GM19455 (cell line): Measurements from ENCODE around the gene LIPE.

ENCODE experiments used
- ATAC-seq: cut with Tn5 transposase; IDR thresholded peaks from one replicate; pipeline ENCODE4 v1.9.1; 2021; ENCODE audit not compliant: unreplicated experiment

The LIPE gene

DNA sequence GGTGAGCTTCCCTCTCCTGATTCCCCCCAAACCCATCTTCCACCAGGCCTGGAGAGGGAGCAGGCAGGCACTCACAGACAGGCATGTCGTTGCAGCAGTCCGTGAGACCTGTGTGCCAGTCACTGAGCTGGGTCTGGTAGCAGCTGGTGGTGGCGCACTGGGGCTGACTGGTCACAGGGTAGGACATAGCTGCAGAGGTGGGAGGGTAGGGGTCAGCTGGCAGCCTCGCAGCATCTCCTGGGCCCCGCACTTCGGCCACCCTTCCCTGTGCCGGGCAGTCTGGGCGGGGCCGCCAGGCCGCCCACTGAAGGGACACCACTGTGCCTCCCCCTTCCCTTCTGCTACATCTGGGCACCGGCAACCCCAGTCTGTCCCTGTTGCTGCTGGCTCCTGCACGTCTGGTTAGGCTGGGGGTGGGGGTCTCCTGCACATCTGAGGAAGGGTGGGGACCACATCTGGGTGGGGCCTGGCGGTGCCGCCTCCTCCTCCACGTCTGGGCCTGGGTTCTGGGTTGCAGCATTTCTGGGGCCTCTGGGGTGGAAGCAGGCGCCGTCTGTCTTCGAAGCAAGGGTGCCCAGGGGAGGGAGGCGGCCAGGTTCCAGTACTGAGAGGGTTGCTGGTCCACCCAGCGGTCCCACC is 38.2 kb downstream of the LIPE start:
- ATAC-seq = no peak

DNA sequence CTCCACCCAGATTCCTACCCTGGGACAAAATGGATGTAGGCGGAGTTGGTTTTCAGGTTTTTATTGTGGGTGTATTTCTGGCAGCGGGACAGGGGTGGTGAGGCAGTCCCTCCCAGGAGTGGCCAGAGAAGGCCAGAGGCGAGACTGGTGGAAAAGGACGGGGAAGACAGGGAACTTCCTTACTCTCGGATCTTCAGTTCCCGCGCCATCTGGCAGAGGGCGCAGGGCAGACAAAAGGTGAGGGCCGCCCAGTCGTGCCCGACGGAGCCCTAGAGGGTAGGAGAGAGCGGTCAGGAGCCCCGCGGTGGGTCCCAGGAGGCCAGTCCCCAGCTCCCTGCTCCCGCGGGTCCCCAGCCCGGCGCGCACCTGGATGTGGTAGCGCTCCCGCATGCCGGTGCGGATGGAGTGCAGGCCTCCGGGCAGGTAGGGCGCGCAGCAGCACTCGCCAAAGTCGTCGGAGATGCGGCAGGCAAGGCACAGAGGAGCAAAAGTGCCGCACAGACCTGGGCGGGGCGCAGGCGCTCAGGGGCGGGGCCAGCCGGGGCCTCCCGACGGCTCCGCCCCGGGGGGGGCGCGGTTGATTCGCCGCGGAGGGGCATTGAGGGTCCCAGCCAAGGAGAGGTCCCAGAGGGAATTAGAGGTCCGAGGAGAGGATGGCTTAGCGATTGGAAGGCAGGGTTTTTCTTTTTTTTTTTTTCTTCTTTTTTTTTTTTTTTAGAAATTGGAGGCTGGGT is 40.0 kb downstream of the LIPE start:
- ATAC-seq = no peak

DNA sequence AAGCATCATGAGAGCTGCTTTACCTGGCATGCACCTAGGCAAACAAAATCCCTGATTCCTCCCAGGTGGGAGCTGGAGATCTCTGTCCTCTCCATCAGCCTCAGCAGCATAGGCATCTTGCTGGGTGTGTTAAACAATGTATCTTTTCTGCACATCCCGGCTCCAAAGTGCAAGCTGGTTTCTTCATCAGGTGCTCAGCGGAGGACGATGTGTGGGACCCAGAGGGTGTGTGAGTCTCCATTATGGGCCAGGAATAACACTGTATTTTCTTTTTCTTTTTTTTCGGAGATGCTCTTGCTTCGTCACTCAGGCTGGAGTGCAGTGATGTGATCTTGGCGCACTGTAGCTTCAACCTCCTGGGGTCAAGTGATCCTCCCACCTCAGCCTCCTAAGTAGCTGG is 47.0 kb downstream of the LIPE start:
- no peak for ATAC-seq

DNA sequence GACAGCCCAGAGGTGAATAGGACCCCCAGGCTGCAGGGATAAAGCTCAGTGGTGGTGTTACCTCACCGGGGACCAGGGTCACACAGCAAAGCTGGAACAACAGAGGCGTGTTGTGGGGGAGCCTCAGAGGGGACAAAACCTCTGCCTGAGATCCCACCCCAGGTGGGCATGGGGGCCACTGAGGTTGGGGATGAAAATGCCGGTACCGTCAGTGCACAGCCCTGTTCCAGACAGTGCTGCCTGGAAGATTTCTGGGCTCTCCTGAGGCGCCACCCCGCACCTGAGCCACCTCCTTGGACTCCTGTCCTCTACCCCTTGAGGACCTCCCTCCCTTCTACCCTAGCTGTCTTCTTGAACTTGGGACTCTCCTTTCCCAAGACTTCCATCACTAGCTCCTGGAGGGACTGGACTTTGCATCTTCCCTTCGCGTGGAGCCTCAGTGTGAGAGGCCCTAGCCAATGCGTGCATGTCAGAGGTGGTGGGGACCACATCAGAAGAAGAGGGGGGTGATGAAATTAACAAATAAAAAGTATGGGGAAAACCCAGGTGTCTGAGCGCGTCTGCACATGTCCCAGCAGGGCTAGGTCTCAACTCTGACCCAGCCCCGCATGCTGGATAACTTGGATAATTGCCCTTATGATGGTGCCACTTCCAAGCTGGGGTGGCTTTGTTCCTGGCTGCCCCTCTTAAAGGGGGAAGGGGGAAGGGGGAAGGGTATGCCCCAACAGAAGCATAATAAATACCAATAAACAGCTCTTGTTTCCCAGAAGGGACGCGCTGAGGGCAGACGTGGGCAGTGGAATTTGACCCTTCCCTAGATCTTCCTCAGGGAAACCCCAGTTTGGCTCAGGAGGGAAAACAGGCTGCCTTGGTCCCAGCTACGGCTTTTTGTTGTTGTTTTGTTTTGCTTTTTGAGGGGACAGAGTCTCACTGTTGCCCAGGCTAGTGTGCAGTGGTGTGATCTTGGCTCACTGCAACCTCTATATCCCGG is 48.7 kb downstream of the LIPE start:
- no peak for ATAC-seq

DNA sequence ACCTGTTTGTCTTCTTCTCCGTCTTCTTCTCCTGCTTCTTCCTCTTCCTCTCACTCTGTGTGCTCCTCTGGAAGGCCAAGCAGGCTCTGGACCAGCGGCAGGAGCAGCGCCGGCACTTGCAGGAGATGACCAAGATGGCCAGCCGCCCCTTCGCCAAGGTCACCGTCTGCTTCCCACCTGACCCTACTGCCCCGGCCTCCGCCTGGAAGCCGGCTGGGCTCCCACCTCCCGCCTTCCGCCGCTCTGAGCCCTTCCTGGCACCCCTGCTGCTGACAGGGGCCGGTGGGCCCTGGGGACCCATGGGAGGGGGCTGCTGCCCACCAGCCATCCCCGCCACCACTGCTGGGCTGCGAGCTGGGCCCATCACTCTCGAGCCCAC is 51.0 kb downstream of the LIPE start:
- ATAC-seq = no peak

DNA sequence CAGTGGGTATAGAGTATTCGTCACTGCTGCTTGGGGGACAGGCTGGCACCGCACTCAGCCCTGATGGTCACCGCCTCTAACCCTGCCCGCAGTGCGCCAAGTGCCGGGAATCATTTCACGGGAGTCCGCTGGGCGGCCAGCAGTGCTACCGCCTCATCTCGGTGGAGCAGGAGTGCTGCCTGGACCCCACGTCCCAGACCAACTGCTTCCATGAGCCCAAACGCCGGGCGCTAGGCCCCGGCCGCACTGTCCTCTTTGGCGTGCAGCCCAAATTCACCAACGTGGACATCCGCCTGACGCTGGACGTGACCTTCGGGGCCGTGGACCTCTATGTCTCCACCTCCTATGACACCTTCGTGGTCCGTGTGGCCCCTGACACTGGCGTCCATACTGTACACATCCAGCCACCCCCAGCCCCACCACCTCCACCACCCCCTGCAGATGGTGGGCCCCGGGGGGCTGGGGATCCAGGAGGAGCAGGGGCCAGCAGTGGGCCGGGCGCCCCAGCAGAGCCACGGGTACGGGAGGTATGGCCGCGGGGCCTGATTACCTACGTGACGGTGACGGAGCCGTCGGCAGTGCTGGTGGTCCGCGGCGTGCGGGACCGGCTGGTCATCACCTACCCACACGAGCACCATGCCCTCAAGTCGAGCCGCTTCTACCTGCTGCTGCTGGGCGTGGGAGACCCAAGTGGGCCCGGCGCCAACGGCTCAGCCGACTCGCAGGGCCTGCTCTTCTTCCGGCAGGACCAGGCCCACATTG is 51.6 kb downstream of the LIPE start:
- ATAC-seq = no peak

DNA sequence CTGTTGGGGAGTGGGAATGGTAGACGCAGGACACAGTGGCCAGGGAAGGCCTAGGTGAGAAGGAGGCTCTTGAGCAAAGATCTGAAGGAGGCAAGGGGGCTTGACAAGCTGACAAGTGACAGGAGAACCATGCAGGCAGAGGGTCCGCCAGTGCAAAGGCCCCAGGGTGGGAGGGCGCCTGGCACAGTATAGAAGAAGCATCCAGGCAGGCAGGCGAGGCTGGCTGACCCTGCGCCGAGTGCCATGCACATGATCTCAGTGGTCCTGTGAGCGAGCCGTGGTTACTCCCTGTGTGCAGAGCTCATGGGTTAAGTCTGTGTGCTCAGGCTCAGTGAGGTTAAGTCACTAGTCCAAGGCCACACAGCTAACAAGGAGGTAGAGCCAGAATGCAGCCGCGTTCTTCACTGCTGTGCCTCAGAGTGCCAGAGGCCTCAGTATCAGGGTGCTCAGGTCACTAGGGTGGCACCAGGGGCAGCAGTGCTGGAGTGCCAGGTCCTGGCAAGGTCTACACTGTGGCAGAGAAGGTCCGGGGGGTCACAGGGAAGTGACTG is 52.3 kb downstream of the LIPE start:
- no peak for ATAC-seq

DNA sequence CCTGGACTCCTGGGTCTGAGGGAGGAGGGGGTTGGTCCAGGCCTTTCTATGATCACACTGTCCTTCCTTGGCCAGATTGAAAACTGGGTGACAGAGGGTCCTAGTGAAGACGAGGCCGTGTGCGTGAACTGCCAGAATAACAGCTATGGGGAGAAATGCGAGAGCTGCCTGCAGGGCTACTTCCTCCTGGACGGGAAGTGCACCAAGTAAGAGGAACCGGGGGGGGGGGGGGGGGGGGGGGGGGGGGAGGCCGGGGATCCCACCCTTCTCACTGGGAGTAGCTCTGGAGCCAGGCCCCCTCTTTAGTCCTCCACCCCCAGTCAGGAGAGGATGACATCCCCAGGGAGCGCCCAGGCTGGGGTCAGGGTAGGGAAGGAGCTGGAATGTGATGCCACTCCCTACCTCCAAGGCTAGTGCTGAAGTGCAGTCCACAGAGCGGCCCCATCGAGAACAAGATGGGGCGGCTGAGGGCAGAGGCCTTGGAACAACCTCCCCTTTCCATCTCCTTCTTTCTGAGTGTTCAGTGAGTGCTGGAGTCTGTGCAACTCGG is 56.5 kb downstream of the LIPE start:
- ATAC-seq = no peak

DNA sequence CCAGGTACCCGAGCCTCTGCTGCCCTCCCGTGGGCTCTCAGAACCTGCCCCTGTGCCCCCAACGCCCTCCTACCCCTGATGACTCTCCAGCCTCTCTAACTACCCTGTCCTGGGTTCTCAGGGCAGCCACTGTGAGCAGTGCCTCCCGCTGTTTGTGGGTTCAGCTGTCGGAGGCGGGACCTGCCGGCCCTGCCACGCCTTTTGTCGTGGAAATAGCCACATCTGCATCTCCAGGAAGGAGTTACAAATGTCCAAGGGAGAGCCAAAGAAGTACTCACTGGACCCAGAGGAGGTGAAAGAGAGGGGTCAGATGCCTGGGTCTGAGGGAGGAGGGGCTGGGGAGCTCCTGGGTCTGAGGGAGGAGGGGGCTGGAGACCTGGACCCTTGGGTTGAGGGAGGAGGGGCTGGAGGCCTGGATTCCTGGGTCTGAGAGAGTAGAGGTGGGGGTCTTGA is 57.1 kb downstream of the LIPE start:
- no peak for ATAC-seq

DNA sequence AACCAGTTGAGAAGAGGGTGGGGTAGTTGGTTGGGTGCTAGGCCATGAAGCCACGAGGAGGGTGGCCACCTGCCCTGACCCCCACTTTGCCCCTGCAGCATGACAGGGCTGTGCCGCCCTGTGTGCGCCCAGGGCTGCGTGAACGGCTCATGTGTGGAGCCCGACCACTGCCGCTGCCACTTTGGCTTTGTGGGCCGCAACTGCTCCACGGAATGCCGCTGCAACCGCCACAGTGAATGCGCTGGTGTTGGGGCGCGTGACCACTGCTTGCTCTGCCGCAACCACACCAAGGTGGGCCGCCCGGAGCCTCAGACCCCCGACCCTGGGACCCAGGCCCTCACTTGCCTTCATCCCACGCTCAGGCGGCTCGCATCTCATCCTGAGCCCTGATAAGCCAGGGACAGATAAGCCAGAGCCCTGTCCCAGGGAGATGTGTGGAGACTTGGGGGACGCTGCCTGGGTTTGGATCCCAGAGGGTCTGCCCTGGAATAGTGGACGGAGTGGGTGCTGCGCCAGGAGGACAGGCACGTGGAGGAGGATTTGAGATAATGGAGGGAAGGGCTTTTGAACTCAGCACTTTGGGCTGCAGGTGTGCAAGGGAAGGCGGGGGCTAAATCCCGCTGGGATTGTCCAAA is 57.6 kb downstream of the LIPE start:
- ATAC-seq = no peak

DNA sequence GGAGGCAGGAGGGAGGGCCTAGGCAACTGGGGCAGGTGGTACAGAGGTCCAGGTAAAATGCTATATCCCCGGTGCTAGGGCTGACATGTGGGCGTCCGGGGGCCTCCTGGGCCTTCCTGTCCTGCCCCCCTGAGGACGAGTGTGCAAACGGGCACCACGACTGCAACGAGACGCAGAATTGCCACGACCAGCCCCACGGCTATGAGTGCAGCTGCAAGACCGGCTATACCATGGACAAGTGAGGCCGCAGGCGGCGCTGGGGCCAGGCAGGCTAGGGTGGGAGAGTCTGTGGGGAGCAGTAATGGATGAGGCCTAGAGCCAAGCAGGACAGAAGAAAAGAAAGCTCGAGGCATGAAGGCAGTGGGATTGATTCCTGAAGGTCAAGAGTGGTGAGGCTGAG is 58.4 kb downstream of the LIPE start:
- no peak for ATAC-seq

DNA sequence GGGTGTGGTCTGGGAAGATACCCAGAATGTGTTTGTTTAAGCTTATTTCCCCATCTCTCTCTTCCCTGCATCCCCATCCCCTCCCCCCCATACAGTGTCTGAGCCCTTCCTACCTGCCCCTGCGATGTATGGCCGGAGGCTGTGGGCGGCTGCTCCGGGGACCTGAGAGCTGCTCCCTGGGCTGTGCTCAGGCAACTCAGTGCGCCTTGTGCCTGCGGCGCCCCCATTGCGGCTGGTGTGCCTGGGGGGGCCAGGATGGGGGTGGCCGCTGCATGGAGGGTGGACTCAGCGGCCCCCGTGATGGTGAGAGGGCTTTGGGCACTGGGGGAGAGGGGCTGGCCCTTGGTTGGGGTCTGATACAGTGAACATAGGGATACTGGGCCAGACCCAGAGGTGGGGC is 58.8 kb downstream of the LIPE start:
- ATAC-seq = no peak

DNA sequence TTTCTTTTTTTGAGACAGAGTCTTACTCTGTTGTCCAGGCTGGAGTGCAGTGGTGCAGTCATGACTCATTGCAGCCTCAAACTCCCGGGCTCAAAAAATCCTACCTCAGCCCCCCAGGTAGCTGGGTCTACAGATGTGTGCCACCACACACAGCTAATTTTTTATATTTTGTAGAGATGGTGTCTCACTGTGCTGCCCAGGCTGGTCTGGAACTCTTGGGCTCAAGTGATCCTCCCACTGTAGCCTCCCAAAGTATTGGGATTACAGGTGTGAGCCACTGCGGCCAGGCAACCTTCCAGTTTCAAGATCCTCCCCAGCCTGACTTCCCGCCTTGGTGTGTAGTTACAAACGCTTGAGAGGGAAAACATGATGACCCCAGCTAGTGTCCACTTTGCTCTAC is 59.3 kb downstream of the LIPE start:
- ATAC-seq = no peak

DNA sequence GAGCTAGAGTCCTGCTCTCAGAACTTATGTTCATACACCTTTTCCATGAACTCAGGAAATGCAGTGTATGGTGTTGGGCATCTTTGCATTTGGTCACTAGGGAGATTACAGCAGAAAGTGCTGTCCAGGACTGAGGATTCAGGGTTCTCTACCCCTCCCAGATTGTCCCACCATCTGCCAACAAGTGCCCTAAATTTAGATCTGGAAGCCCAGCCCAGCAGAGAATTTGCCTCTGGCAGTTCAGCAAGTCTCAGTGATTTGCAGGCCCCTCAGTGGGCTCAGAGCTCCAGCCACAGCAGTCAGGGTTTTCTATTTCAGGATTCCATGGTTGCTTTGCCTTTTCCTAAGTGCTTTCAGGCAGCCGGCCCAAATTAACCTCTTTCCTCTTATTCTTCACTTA is 60.5 kb downstream of the LIPE start:
- no peak for ATAC-seq

DNA sequence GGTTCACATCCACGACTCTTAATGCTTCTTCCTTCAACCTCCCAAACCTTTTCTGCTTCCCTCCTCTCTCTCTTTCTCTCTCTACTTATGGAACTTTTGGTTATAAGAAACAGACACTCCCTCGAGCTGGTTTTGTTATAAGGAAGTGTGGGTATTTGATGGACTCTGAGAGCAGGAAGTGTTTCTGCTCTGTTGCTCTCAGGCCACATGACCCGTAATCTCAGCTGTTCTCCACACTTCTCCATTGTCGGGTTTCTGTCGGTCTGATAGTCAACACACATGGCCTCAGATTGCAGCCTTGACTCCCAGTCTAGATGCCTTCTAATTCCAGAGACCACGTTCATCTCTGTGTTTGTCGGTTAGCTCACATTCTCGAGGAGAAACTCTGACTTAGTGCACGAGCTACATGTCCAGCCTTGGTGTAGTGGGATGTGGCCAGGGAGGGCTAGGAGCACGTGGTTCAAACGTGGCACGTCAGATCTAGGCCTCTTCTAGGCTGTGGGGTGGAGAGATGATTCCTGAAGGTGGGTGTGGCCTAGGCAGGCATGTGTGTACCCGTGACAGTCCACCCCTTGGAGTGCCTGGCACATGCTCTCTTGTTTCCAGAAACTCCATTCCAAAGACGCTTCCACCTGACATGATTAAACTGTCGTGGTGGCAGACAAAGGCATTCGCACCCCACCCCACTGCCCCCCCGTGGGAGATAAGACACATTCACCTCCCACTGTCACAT is 63.4 kb downstream of the LIPE start:
- ATAC-seq = no peak

DNA sequence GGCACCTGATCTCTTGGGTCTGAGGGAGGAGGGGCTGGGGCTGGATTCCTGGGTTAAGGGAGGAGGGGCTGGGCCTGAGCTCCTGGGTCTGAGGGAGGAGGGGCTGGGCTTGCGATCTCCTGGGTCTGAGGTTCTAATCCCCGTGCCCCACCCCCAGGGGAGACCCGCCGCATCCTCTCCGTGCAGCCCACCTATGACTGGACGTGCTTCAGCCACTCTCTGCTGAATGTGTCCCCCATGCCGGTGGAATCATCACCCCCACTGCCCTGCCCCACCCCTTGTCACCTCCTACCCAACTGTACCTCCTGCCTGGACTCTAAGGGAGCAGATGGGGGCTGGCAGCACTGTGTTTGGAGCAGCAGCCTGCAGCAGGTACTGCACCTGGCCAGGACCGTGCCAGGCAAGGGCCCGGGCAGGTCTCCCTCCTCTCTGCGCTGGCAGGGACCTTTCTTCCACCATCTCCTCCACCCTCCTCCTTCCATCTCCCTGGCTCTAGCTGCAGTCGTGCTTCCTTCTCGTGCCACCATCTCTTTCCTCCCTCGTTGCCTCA is 64.2 kb downstream of the LIPE start:
- ATAC-seq = no peak

DNA sequence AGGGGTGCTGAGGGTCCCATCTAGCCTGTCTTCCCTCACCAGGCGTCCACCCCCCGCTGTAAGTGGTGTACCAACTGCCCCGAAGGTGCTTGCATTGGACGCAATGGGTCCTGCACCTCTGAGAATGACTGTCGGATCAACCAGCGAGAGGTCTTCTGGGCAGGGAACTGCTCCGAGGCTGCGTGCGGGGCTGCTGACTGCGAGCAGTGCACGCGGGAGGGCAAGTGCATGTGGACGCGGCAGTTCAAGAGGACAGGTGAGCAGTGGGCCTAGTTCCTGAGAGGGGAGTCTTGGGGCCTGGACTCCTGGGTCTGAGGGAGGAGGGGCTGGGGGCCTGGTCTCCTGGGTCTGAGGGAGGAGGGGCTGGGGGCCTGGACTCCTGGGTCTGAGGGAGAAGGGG is 64.8 kb downstream of the LIPE start:
- no peak for ATAC-seq

DNA sequence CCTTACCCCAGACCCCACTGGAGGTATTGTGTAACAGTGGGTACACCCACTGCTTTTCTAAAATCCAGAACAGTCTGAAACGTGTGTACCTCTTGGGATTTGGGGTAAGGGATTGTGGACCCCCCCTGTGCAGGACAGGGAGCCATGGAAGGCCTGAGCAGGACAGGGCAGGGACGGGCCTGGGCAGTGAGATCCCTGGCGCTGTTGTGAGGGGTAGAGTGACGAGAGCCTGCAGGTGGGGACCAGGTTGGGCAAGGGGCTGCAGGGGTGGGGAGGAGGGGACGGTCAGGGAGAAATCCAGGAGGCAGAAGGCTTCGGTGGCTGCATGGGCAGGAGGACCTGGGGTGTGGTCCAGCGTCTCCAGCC is 65.7 kb downstream of the LIPE start:
- ATAC-seq = no peak
